SK-N-SH (cell line): Measurements from ENCODE around the gene GATD1. TPM values are rescaled to one million over a fixed set of nuclear protein-coding genes. Genes with fewer than 3 reads are reported as not detected.

Experiments
- CTCF ChIA-PET: fragments of 300-600, 350-600 bp; formaldehyde crosslinking; extraction: SDS; loops from one replicate; lab custom pipeline; 2021; lab: Yijun Ruan, JAX
- POLR2A ChIA-PET: fragments of 350-600 bp; sonication (Branson Sonifier 250); formaldehyde crosslinking; extraction: SDS; loops from one replicate; lab custom pipeline; 2020; ENCODE audit warnings: antibody characterized with exemption, inconsistent platforms; lab: Yijun Ruan, JAX
- DNase-seq: peaks from one replicate; pipeline ENCODE4 v3.0.0; 2012
- H2AFZ ChIP-seq: fragments of 200-600 bp; sonication (generic); 2 replicates; pipeline ENCODE4 v1.8.1; 2016; ENCODE audit warnings: antibody characterized with exemption, mild to moderate bottlenecking, low read depth
- H3F3A ChIP-seq: fragments of 200-600 bp; sonication (generic); replicated peaks from 2 replicates; pipeline ENCODE3; 2016; ENCODE audit warnings: antibody characterized with exemption, mild to moderate bottlenecking; ENCODE audit not compliant: insufficient read depth
- H3K27ac ChIP-seq, 2 experiments: fragments of 200-500 bp in 1 of 2; fragments of 200-600 bp in 1 of 2; sonication (Bioruptor generic) in 1 of 2; sonication (generic), shearing (Covaris generic) in 1 of 2; 2 replicates each; pipeline versions ENCODE4 v1.5.1 to v1.6.1; 2014 to 2016; ENCODE audit warnings: low read depth in 2 of 2, inconsistent platforms in 1 of 2, low read length in 1 of 2, mild to moderate bottlenecking in 1 of 2, mixed read lengths in 1 of 2
- H3K27me3 ChIP-seq: fragments of 200-600 bp; sonication (generic), shearing (Covaris generic); 2 replicates; pipeline ENCODE4 v1.6.1; 2016; ENCODE audit warnings: mixed run types; ENCODE audit not compliant: insufficient read depth
- H3K36me3 ChIP-seq, 2 experiments: fragments of 200-500 bp in 1 of 2; fragments of 200-600 bp in 1 of 2; sonication (Bioruptor generic) in 1 of 2; sonication (generic) in 1 of 2; replicated peaks in 1 of 2; 2 replicates each; pipeline versions ENCODE3 to v1.5.1; 2014 to 2016; ENCODE audit warnings: low read length in 1 of 2, mild to moderate bottlenecking in 1 of 2; ENCODE audit not compliant: insufficient read depth in 2 of 2, control insufficient read depth in 1 of 2
- H3K4me1 ChIP-seq, 2 experiments: fragments of 200-500 bp in 1 of 2; fragments of 200-600 bp in 1 of 2; sonication (Bioruptor generic) in 1 of 2; sonication (generic), shearing (Covaris generic) in 1 of 2; 2 replicates each; pipeline versions ENCODE4 v1.5.1 to v1.6.1; 2014 to 2016; ENCODE audit warnings: low read depth in 1 of 2, low read length in 1 of 2, mixed run types in 1 of 2; ENCODE audit not compliant: insufficient read depth in 2 of 2, control insufficient read depth in 1 of 2
- H3K4me2 ChIP-seq: fragments of 200-600 bp; sonication (generic), shearing (Covaris generic); 2 replicates; pipeline ENCODE4 v1.6.1; 2017; ENCODE audit warnings: mixed run types
- H3K4me3 ChIP-seq, 2 experiments: fragments of 200-500 bp in 1 of 2; fragments of 200-600 bp in 1 of 2; sonication (Bioruptor generic) in 1 of 2; sonication (generic), shearing (Covaris generic) in 1 of 2; 2 replicates each; pipeline versions ENCODE4 v1.5.1 to v1.8.1; 2014 to 2016; ENCODE audit warnings: low read depth in 2 of 2, inconsistent platforms in 1 of 2, low read length in 1 of 2, mild to moderate bottlenecking in 1 of 2, mixed read lengths in 1 of 2, moderate library complexity in 1 of 2
- H3K79me2 ChIP-seq: fragments of 200-600 bp; sonication (generic); 2 replicates; pipeline ENCODE4 v1.8.1; 2017; ENCODE audit warnings: mild to moderate bottlenecking; ENCODE audit not compliant: insufficient read depth
- H3K9ac ChIP-seq: fragments of 200-600 bp; sonication (generic); 2 replicates; pipeline ENCODE4 v1.6.1; 2017; ENCODE audit warnings: mixed run types
- H3K9me2 ChIP-seq: fragments of 200-600 bp; sonication (generic); 2 replicates; pipeline ENCODE4 v1.6.1; 2017; ENCODE audit warnings: mixed run types
- H3K9me3 ChIP-seq: fragments of 200-600 bp; sonication (generic); 2 replicates; pipeline ENCODE4 v1.6.1; 2017; ENCODE audit warnings: mixed run types, mild to moderate bottlenecking, moderate library complexity
- H4K20me1 ChIP-seq: fragments of 200-600 bp; sonication (generic); 2 replicates; pipeline ENCODE4 v1.6.1; 2017; ENCODE audit warnings: mild to moderate bottlenecking, mixed run types; ENCODE audit not compliant: insufficient read depth
- CHD2 ChIP-seq: fragments of 150-350 bp; IDR thresholded peaks from 2 replicates; pipeline ENCODE4 v1.6.1; 2018; ENCODE audit warnings: low read length; ENCODE audit not compliant: partially characterized antibody
- FOXM1 ChIP-seq: IDR thresholded peaks from 2 replicates; pipeline ENCODE4 v1.4.0; 2012; ENCODE audit warnings: low read depth, mild to moderate bottlenecking
- NFIC ChIP-seq: IDR thresholded peaks from 2 replicates; pipeline ENCODE4 v1.4.0; 2012; ENCODE audit warnings: borderline replicate concordance
- NRF1 ChIP-seq: IDR thresholded peaks from 2 replicates; pipeline ENCODE4 v1.6.1; 2012; ENCODE audit warnings: low read depth, mild to moderate bottlenecking, low read length
- RXRA ChIP-seq: IDR thresholded peaks from 2 replicates; pipeline ENCODE4 v1.4.0; 2012; ENCODE audit warnings: low read depth, mild to moderate bottlenecking, borderline replicate concordance
- TAF1 ChIP-seq: IDR thresholded peaks from 2 replicates; pipeline ENCODE4 v1.6.1; 2012; ENCODE audit warnings: low read depth, mild to moderate bottlenecking, low read length, moderate library complexity, borderline replicate concordance
- TEAD4 ChIP-seq: IDR thresholded peaks from 2 replicates; pipeline ENCODE4 v1.4.0; 2012; ENCODE audit warnings: mild to moderate bottlenecking, borderline replicate concordance; ENCODE audit not compliant: insufficient read depth
- USF1 ChIP-seq: IDR thresholded peaks from 2 replicates; pipeline ENCODE4 v1.4.0; 2012; ENCODE audit warnings: low read depth, borderline replicate concordance
- USF2 ChIP-seq: fragments of 150-350 bp; IDR thresholded peaks from 2 replicates; pipeline ENCODE4 v1.6.1; 2017; ENCODE audit warnings: antibody characterized with exemption, low read length, low read depth, borderline replicate concordance
- WGBS: methylation state at CpG from one replicate; pipeline ENCODE4 v1.1.6; 2017; ENCODE audit warnings: low lambda C conversion rate; 5-methylcytosine and 5-hydroxymethylcytosine counted together
- polyA plus RNA-seq, 3 experiments: library from polyadenylated mRNA; depleted of rRNA; stranded (reverse); fragments of >200 nt; gene quantifications; 2 replicates each; pipeline ENCODE4 v1.2.3, GENCODE V29; 2012

The GATD1 gene
- polyA plus RNA-seq, 1 of the 3 experiments (the other 2 are of a cell fraction) = 86.2 TPM

- no peak for TF ChIP-seq USF2
- TF ChIP-seq USF1 = no peak
- no peak for TF ChIP-seq NFIC
- TF ChIP-seq TEAD4 = no peak
- TF ChIP-seq FOXM1 = no peak
- TF ChIP-seq CHD2 = no peak
- no peak for TF ChIP-seq RXRA
- TF ChIP-seq, all 33 proteins: peak for 0
Measured at GRCh38 chr11:726278-727220, 50.7 kb downstream of the GATD1 start (continued).

- Histone ChIP-seq H3K9ac (no peak overlapping the region), H3K79me2 (no peaks in the 10 kb centered on the region), H3K4me3 (peak overlapping the region in 1 of 2 experiments; percentile 17; a peak in 1 of 4 replicates), H3K4me1 (peaks cover 0 to 19% of the 10 kb centered on the region in 2 experiments; a peak in 1 of 4 replicates), H3F3A (peaks cover 9% of the 10 kb centered on the region), H3K36me3 (no peaks in the 10 kb centered on the region), H3K27ac (no peak overlapping the region), H3K4me2 (0 out of 2 replicates have a peak overlapping the region, but pooled peaks have one; percentile 15), H4K20me1 (no peaks in the 10 kb centered on the region), H3K9me2 (no peaks in the 10 kb centered on the region), H2AFZ (no peak overlapping the region), H3K27me3 (peaks cover 29% of the 10 kb centered on the region), H3K9me3 (no peaks in the 10 kb centered on the region)
- TF ChIP-seq TAF1 (no peak), NRF1 (peak; percentile 32; the same call in 1 of the 2 replicates)
- CTCF ChIA-PET = interaction anchor here (0.9 to 11.8 kb wide), 10 partner anchors 9 to 277 kb away, joined by 3 to 150 read pairs (median 6); partner anchors contain the start of genes DEAF1, TALDO1 and TMEM80
- 43% methylated on average over 17 of the region's 53 CpGs for WGBS
- peak; percentile 51 for DNase-seq
- POLR2A ChIA-PET = no interaction called here
Measured at GRCh38 chr11:725624-726202, 51.6 kb downstream of the GATD1 start.
